ENCODE measurements around the gene NMRK1. TPM values are rescaled to one million over a fixed set of nuclear protein-coding genes. Genes with fewer than 3 reads are reported as not detected.

The NMRK1 gene
- total RNA-seq, 3 donors from 2014 or later (not counting 1 experiment from before 2014, with no cell fraction given), result 23.7 to 52.0 (median 44.4) TPM

DNA sequence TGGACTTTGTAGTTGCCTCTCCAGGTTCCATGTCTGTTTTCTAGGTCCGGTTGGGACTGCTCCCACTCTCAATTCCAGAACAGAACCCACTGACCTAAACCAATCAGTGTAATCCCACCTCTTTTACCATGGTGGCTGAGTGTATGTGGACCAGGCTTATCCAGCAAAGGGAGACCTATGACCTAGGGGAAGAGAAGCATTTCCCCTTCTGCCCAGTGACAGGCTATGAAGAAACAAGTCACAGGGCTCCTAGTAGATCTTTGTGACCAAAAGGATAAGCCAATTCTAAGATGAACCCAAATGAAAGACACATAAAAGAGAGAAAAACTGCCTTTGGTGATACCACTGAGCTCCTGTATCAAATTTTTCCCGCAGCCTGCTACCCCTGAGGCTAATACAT is 6.3 kb downstream of the NMRK1 start:
- H3K27me3 Mint-ChIP-seq (ENCODE audit: low read depth in 2 of 2), result no peaks in the 10 kb centered on the region
- H3K27ac ChIP-seq (ENCODE audit: low read length), result no peak overlapping the region
- H3K4me1 ChIP-seq (ENCODE audit: control insufficient read depth, insufficient read depth, low read length), result peaks cover 13% of the 10 kb centered on the region
- TF ChIP-seq, protein P1, sequence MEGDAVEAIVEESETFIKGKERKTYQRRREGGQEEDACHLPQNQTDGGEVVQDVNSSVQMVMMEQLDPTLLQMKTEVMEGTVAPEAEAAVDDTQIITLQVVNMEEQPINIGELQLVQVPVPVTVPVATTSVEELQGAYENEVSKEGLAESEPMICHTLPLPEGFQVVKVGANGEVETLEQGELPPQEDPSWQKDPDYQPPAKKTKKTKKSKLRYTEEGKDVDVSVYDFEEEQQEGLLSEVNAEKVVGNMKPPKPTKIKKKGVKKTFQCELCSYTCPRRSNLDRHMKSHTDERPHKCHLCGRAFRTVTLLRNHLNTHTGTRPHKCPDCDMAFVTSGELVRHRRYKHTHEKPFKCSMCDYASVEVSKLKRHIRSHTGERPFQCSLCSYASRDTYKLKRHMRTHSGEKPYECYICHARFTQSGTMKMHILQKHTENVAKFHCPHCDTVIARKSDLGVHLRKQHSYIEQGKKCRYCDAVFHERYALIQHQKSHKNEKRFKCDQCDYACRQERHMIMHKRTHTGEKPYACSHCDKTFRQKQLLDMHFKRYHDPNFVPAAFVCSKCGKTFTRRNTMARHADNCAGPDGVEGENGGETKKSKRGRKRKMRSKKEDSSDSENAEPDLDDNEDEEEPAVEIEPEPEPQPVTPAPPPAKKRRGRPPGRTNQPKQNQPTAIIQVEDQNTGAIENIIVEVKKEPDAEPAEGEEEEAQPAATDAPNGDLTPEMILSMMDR (IDR thresholded peaks at IDR 0.05), result no peak
- H3K4me1 Mint-ChIP-seq, result peaks cover 25 to 50% of the 10 kb centered on the region in 2 donors
- H3K36me3 ChIP-seq (ENCODE audit: control insufficient read depth, insufficient read depth, low read length), result peaks cover 24% of the 10 kb centered on the region
- H3K27me3 ChIP-seq (ENCODE audit: control insufficient read depth, insufficient read depth, low read length), result no peaks in the 10 kb centered on the region
- 100% methylated on average over 2 of the region's 2 CpGs for WGBS (ENCODE audit: insufficient coverage)
- H3K27ac Mint-ChIP-seq, result peak overlapping the region in 1 of 2 donors; percentile 21
- H3K9me3 ChIP-seq (ENCODE audit: control insufficient read depth, insufficient read depth, low read length), result no peaks in the 10 kb centered on the region
- no peak for ATAC-seq
- DNase-seq, result no peak
- H3K4me3 Mint-ChIP-seq, result no peak overlapping the region
- no peaks in the 10 kb centered on the region for H3K36me3 Mint-ChIP-seq
- H3K9me3 Mint-ChIP-seq, result no peaks in the 10 kb centered on the region
- intact Hi-C loops (cut with micrococcal nuclease), result loop anchor here (10.0 kb wide), 1 partner anchor 1313 kb away; the partner anchor contains the start of gene RFK
- H3K4me3 ChIP-seq (ENCODE audit: low read length), result no peak overlapping the region

DNA sequence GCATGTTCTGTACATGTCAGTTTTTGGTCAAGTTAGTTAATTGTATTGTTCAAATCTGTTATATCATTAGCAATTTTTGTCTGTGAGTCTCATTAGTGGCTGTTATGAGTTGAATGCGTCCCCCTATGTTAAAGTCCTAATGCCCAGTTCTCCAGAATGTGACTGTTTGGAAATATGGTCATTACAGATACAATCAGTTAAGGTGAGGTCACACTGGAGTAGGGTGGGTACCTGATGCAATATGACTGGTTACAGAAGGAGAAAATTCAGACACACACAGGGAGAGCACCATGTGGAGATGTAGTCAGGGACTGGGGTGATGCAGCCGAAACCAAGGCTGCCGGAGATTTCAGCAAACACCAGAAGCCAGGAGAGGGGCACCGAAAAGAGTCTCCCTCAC is 15.1 kb downstream of the NMRK1 start:
- Mint-ChIP-seq H3K36me3 (no peaks in the 10 kb centered on the region), H3K9me3 (no peaks in the 10 kb centered on the region), H3K4me1 (peaks cover 7 to 16% of the 10 kb centered on the region in 2 donors), H3K27ac (no peak overlapping the region), H3K4me3 (no peak overlapping the region), H3K27me3 (ENCODE audit: low read depth in 2 of 2) (no peaks in the 10 kb centered on the region)
- 98% methylated on average over 4 of the region's 4 CpGs for WGBS (ENCODE audit: insufficient coverage)
- no peaks in the 10 kb centered on the region for H3K9me3 ChIP-seq (ENCODE audit: control insufficient read depth, insufficient read depth, low read length)
- TF ChIP-seq, protein P1 (IDR thresholded peaks at IDR 0.05), result no peak
- ATAC-seq (no peak), DNase-seq (no peak)
- H3K36me3 ChIP-seq (ENCODE audit: control insufficient read depth, insufficient read depth, low read length), result peaks cover 36% of the 10 kb centered on the region
- no peak overlapping the region for H3K27ac ChIP-seq (ENCODE audit: low read length)
- intact Hi-C loops (cut with micrococcal nuclease), result no loop called here
- no peak overlapping the region for H3K4me3 ChIP-seq (ENCODE audit: low read length)
- H3K27me3 ChIP-seq (ENCODE audit: control insufficient read depth, insufficient read depth, low read length), result no peaks in the 10 kb centered on the region
- peaks cover 5% of the 10 kb centered on the region for H3K4me1 ChIP-seq (ENCODE audit: control insufficient read depth, insufficient read depth, low read length)

DNA sequence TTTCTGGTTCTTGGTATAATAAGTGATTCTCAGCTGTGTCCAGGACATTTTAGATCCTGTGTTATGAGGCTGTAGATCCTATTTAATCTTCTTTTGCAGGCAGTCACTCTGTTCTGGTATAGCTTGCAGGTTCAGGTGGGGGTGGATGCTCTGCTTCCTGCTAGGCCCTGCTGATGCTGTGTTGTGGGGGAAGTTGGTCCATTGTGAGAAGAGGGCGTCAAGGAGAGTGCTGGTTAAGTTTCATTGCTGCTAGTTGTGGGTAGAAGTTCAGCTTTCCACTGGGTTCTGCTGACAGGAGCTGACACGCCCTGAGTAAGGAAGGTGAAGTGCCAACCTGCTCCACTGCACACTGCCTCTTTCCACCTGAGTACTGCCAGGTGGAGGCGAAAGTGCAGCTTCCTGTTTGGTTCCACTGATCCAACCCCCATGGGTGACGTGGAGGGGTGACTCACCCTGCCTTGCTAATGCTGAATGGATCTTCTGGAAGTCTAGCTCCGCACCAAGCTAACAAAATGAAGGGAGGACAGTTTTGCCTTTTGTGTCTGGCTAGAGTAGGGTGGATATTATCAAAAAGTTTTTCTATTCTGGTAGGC is 16.3 kb downstream of the NMRK1 start:
- H3K27me3 Mint-ChIP-seq (ENCODE audit: low read depth in 2 of 2), result no peaks in the 10 kb centered on the region
- H3K27ac Mint-ChIP-seq, result peak overlapping the region; percentile 3 to 71
- DNase-seq (peak in 1 of 2 donors; percentile 68), ATAC-seq (no peak)
- TF ChIP-seq, protein P1 (IDR thresholded peaks at IDR 0.05), result no peak
- intact Hi-C loops (cut with micrococcal nuclease), result no loop called here
- H3K4me3 Mint-ChIP-seq, result no peak overlapping the region
- peaks cover 5% of the 10 kb centered on the region for H3K4me1 ChIP-seq (ENCODE audit: control insufficient read depth, insufficient read depth, low read length)
- H3K9me3 ChIP-seq (ENCODE audit: control insufficient read depth, insufficient read depth, low read length), result no peaks in the 10 kb centered on the region
- H3K27ac ChIP-seq (ENCODE audit: low read length), result no peak overlapping the region
- H3K27me3 ChIP-seq (ENCODE audit: control insufficient read depth, insufficient read depth, low read length), result no peaks in the 10 kb centered on the region
- peaks cover 38% of the 10 kb centered on the region for H3K36me3 ChIP-seq (ENCODE audit: control insufficient read depth, insufficient read depth, low read length)
- H3K4me1 Mint-ChIP-seq, result peaks cover 7 to 16% of the 10 kb centered on the region in 2 donors
- H3K36me3 Mint-ChIP-seq, result peaks cover 7% of the 10 kb centered on the region
- H3K4me3 ChIP-seq (ENCODE audit: low read length), result no peak overlapping the region
- H3K9me3 Mint-ChIP-seq, result no peaks in the 10 kb centered on the region
- WGBS (ENCODE audit: insufficient coverage), result 68% methylated on average over 5 of the region's 5 CpGs

DNA sequence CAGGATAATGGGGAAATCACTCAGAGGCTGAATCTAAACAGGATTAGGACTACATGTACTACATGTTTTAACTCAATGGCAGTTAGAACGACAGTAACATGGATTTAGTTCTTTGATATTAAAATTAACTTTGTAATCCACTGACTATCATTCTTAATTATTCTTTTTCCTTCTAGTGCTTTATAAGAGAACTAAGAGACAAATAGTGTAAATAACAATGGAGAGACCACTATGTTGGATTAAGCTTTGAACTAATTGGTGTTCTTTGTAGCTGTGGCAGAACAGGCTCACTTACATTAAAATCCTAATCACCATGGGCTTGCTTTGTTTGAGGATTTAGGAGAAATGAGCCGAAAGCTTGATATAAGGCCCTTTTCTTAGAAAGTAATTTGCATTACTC is 18.8 kb downstream of the NMRK1 start:
- H3K4me1 ChIP-seq (ENCODE audit: control insufficient read depth, insufficient read depth, low read length), result peaks cover 5% of the 10 kb centered on the region
- H3K9me3 ChIP-seq (ENCODE audit: control insufficient read depth, insufficient read depth, low read length), result no peaks in the 10 kb centered on the region
- Mint-ChIP-seq H3K27ac (no peak overlapping the region), H3K4me1 (peaks cover 7 to 16% of the 10 kb centered on the region in 2 donors), H3K9me3 (no peaks in the 10 kb centered on the region), H3K36me3 (peaks cover 10% of the 10 kb centered on the region), H3K4me3 (no peak overlapping the region), H3K27me3 (ENCODE audit: low read depth in 2 of 2) (no peaks in the 10 kb centered on the region)
- no peaks in the 10 kb centered on the region for H3K27me3 ChIP-seq (ENCODE audit: control insufficient read depth, insufficient read depth, low read length)
- H3K36me3 ChIP-seq (ENCODE audit: control insufficient read depth, insufficient read depth, low read length), result peaks cover 39% of the 10 kb centered on the region
- TF ChIP-seq, protein P1 (IDR thresholded peaks at IDR 0.05), result no peak
- intact Hi-C loops (cut with micrococcal nuclease), result no loop called here
- WGBS (ENCODE audit: insufficient coverage), result 38% methylated on average over 1 of the region's 2 CpGs
- no peak overlapping the region for H3K4me3 ChIP-seq (ENCODE audit: low read length)
- ATAC-seq (no peak), DNase-seq (no peak)
- H3K27ac ChIP-seq (ENCODE audit: low read length), result no peak overlapping the region
